WTC11 (cell line): ENCODE measurements around the gene MYL3.

Experiments
- CREM ChIP-seq: sonication (generic); formaldehyde crosslinking; IDR thresholded peaks from 2 replicates; pipeline ENCODE4 v1.8.1; 2022; ENCODE audit warnings: mild to moderate bottlenecking, missing genetic modification reagents, moderate library complexity
- CTCF ChIP-seq: fragments of 200-600 bp; IDR thresholded peaks from 2 replicates; pipeline ENCODE4 v1.8.0; 2022; ENCODE audit warnings: antibody characterized with exemption
- FOXJ3 ChIP-seq: sonication (generic); formaldehyde crosslinking; IDR thresholded peaks from 2 replicates; pipeline ENCODE4 v1.9.0; 2021; ENCODE audit warnings: missing genetic modification reagents, mild to moderate bottlenecking, borderline replicate concordance
- FOXP1 ChIP-seq: sonication (generic); formaldehyde crosslinking; IDR thresholded peaks from 2 replicates; pipeline ENCODE4 v1.8.0; 2022; ENCODE audit warnings: missing genetic modification reagents, mild to moderate bottlenecking, moderate library complexity, borderline replicate concordance
- IRF1 ChIP-seq: sonication (generic); formaldehyde crosslinking; IDR thresholded peaks from 2 replicates; pipeline ENCODE4 v1.8.0; 2023; ENCODE audit warnings: missing genetic modification reagents
- NFE2L1 ChIP-seq: sonication (generic); formaldehyde crosslinking; IDR thresholded peaks from 2 replicates; pipeline ENCODE4 v1.8.1; 2023; ENCODE audit warnings: missing genetic modification reagents
- NFYB ChIP-seq: sonication (generic); formaldehyde crosslinking; conservative IDR thresholded peaks from 2 replicates; pipeline ENCODE4 v1.8.0; 2022; ENCODE audit warnings: low read depth, missing genetic modification reagents
- NR3C1 ChIP-seq: sonication (generic); formaldehyde crosslinking; conservative IDR thresholded peaks from 2 replicates; pipeline ENCODE4 v1.8.1; 2023; ENCODE audit warnings: low read depth, mild to moderate bottlenecking, missing genetic modification reagents
- RORB ChIP-seq: fragments of 250-450 bp; sonication (Bioruptor Pico); IDR thresholded peaks from 2 replicates; pipeline ENCODE4 v1.9.0; 2021; ENCODE audit warnings: mild to moderate bottlenecking
- TEAD4 ChIP-seq: sonication (generic); formaldehyde crosslinking; IDR thresholded peaks from 2 replicates; pipeline ENCODE4 v1.8.0; 2022; ENCODE audit warnings: mild to moderate bottlenecking, missing genetic modification reagents
- USF2 ChIP-seq: sonication (generic); formaldehyde crosslinking; IDR thresholded peaks from 2 replicates; pipeline ENCODE4 v1.8.1; 2023; ENCODE audit warnings: mild to moderate bottlenecking, missing genetic modification reagents, moderate library complexity

- TF ChIP-seq FOXP1: no peak
- no peak for TF ChIP-seq TEAD4 (CRISPR knock-in tag)
- no peak for TF ChIP-seq CREM (CRISPR knock-in tag)
- TF ChIP-seq RORB (CRISPR knock-in tag): no peak
- TF ChIP-seq CTCF: peak; percentile 44; the same call in 1 of the 2 replicates
- no peak for TF ChIP-seq USF2 (CRISPR knock-in tag)
- no peak for TF ChIP-seq NFYB (CRISPR knock-in tag)
- no peak for TF ChIP-seq NFE2L1 (CRISPR knock-in tag)
- no peak for TF ChIP-seq IRF1 (CRISPR knock-in tag)
- TF ChIP-seq NR3C1 (CRISPR knock-in tag): no peak
- no peak for TF ChIP-seq FOXJ3 (CRISPR knock-in tag)
Observed at GRCh38 chr3:46845860-46846623, 17.2 kb downstream of the MYL3 start.
